GM21825 (cell line): ENCODE data around the gene LETM1.
"Not testable (repeated sequence)": the region's sequence is repeated elsewhere in the genome, so short reads cannot be mapped to it uniquely, and the experiment has no call there.

ENCODE experiments used
- ATAC-seq: cut with Tn5 transposase; IDR thresholded peaks from one replicate; pipeline ENCODE4 v1.9.1; 2021; ENCODE audit warnings: mild to moderate bottlenecking, moderate library complexity; ENCODE audit not compliant: unreplicated experiment

The LETM1 gene

DNA sequence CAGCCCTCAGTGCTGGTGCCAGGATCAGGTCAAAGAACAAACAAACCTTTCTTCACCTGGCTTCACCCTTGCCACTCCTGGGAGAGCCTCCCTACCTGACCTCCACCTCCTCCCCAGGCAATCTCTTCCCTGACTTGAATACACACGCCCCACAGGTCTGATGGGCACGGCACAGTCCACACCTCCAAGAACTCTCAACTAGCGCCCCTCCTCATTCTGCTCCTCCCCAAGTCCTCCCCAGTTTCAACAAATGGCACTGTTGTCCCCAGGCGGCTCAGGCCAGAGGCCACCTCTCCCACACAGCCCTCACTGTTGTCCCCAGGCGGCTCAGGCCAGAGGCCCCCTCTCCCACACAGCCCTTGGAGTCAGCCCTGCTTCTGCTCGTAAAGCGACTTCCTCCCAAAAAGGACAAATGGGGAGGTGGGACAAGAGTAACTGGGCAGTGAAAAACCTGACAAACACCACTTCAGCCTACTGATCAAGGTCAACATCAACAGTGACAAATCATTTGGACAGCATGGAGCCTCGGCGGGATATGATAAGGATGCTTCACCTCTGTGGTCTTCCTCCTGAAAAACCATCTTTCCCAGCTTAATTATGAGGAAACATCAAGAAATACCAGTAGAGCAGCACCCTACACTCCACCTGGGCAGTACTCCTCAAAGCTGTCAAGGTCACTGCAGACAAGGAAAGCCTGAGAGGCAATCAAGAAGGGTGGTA, 2.9 kb downstream of the LETM1 start:
- no peak for ATAC-seq

DNA sequence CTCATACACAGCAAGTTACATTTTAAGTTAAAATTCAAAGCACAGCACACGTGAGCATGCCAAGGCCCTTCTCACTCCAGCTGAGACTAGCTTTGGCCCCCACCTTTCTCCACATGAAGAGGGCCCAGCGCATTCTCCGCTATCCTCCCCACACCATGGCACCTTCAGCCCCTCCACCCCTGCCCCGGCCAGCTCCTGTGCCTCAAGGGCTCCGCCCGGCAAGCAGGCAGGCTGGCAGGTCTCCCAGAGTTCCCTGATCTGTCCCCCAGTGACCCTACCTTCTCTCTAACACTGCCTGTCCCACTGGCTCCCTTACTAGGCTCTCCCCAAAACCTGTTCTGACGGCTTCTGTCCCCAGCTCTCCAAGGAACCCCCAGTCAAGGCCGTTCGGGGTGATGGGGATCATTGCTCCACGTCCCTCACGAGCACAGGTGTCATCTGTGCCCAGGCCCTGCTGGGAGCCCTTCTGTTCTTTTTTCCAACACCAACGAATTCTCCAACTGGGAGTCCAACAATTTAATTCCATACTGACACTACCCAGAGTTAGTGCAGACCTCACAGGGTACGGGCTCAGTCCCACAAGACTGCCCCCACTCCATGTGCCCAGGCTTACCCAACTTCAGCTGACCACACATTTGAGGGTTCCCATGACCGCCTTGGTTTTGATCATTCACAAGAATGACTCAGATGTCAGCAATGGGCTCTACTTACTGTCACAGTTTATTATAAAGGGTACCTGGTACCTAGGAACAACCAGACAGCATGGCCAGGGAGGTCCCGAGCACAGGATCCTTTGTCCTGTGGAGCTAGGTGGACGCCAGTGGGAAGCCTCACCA, 4.2 kb downstream of the LETM1 start:
- ATAC-seq: no peak

DNA sequence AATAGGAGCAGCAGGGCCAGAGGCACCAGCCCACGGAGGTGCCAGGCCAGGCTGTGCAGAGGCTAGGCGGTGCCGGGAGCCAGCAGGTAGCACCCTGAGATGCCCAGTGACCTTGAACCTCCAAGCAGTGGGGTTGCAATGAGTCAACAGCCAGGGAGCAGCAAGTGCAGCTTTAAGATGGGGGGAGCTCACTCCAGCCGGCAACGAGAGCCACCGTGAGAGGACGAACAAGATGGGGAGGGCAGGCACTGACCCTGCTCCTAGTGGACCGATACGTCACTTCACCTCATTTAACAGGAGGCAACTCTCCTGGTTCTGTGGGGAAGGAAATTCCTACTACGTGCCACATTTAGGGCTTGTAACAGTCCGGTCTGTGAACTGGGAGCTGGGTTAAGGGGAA, 4.8 kb downstream of the LETM1 start:
- ATAC-seq: no peak

- ATAC-seq: no peak
Observed at GRCh38 chr4:1850276-1850675, 5.7 kb downstream of the LETM1 start.

DNA sequence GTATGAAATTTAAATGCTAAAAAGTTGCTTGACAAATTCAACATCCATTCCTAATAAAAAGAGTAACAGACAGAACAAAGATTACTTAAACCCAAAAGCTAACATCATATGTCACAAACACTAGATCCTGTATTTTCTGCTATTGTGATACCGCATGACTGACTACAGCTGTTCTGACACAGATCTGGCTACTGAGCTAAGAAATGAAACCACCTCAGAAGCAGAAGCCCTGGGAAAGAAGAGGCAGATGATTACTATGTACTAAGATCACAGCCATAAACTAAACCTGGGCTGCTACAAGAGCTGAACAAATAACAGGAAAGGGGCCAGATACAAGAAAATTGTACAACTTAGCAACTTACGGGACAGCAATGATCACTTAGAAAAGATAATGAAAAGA, 9.4 kb downstream of the LETM1 start:
- ATAC-seq: no peak

DNA sequence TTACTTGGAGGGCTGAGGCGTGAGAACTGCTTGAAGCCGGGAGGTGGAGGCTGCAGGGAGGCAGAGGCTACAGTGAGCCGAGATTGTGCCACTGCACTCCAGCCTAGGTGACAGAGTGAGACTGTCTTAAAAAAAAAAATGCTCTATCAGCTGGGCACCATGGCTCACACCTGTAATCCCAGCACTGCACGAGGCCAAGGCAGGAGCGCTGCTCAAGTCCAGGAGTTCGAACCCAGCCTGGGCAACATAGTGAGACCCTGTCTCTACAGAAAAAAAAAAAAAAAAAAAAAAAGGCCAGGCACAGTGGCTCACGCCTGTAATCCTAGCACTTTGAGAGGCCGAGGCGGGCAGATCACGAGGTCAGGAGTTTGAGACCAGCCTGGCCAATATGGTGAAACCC, 11.3 kb downstream of the LETM1 start:
- not testable (repeated sequence) for ATAC-seq

- no peak for ATAC-seq
Observed at GRCh38 chr4:1843852-1844251, 12.1 kb downstream of the LETM1 start.

GRCh38 chr4:1842993-1843448, 12.9 kb downstream of the LETM1 start:
- ATAC-seq: no peak

DNA sequence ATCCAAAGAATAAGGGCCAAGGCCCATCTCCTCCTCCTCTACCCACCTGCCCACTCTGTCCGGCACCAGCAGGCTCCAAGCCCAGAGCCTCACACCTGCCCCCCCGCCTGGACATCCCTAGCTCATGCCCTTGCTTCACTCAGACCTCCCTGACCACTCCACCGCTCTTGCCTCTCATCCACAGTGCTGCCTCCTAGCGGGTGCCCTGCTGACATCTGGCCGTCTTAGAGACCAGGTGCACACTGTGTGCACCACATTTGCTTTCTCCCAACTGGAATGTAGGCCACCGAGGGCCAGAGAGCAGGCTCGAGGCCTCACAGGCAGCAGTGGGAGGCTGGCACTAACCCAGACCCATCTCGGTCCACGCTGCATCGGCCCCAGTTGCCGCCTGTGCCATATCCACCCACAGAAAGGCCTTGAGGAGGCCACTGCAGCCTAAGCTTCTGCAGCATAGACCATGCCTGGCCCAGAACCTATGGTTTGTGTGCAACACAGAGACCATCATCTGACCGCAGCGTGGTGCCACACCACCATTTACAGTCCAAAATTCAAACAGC, 13.5 kb downstream of the LETM1 start:
- no peak for ATAC-seq

- no peak for ATAC-seq
Observed at GRCh38 chr4:1841887-1842210, 14.1 kb downstream of the LETM1 start.

DNA sequence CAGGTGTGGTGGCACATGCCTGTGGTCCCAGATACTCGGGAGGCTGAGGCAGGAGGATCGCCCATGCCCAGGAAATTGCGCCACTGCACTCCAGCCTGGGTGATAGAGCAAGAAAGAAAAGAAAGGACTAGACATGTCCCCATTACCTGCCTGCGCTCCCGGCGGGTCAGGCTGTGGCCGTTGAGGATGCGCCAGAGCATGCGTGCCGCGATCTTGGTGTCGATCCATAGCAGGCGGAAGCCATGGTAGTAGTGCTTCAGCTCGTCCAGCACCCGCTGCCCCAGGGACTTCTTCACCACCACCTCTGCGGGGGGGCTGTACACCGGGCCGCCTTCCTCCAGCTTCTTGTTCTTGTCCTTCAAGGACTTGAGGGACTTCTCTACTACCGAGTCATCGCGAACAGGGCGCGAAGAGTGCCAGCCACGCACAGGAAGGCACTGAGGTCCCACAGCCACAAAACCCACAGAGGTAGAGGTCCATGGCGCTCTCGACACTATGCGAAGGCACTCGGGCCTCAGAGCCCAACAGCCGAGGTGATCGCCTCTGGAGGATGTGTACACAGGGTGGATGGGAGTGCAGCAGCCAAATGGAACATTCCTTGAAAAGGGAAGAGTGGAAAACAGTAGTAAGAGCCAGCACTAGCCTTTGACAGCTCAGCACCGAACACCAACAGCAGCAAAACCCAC, 14.6 kb downstream of the LETM1 start:
- ATAC-seq: no peak

GRCh38 chr4:1839282-1839681, 16.7 kb downstream of the LETM1 start:
- ATAC-seq: no peak

DNA sequence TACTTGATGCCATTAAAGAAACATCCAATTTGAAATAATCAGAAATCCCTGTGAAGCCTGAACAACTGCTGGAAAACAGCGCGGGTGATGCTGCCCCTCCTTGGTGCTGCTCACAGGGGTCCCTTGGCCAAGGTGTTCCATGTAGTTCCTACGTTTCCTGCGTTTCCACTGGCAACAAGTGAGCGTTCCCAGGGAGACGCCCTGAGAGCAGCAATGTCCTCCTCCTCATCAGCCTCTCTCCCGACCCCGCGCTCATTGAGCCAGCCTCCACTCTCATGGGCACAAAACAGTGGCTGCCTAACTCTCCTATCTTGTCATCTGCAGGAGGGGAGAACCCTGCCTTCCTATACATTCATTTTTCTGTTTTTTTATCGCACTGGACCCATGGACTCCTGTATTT, 18.9 kb downstream of the LETM1 start:
- ATAC-seq: no peak

- ATAC-seq: no peak
Observed at GRCh38 chr4:1836650-1837049, 19.3 kb downstream of the LETM1 start.

GRCh38 chr4:1835836-1836235, 20.1 kb downstream of the LETM1 start:
- ATAC-seq: not testable (repeated sequence)

- ATAC-seq: peak; percentile 72
Observed at GRCh38 chr4:1834047-1834775, 21.7 kb downstream of the LETM1 start.

GRCh38 chr4:1833307-1834046, 22.5 kb downstream of the LETM1 start:
- no peak for ATAC-seq

GRCh38 chr4:1832690-1833089, 23.3 kb downstream of the LETM1 start:
- ATAC-seq: no peak

- ATAC-seq: no peak
Observed at GRCh38 chr4:1831331-1831730, 24.6 kb downstream of the LETM1 start.

DNA sequence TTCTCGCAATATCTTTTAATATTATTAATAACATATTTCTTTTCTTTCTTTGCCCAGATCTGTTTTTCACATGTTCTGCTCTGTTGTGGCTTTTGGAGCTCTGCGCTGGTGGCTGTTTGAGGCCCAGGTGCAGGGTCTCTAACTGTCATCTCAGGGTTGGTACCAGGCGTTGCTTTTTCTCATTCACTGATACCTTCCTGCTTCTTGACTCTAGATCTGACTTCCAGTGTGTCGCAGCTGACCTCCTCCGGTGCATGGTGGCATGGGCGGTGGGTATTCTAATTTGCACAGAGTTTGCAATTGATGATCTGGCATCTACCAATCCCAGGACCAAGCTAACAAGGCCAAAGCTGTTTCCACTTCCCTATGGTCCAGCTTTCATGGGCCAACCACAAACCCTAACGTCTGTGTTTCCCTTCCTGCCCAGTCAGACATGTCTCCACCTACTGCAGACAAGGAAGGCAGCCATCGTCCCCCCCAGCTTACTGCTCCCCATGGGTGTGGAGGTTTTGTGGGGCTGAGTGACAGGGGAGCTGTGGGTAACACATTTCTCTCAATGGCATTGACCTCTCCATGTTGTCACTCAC, 25.2 kb downstream of the LETM1 start:
- ATAC-seq: no peak
